Left renal cortex interstitium (tissue), 4 donors: Measurements from ENCODE around the gene CNOT4. TPM values are rescaled to one million over a fixed set of nuclear protein-coding genes. Genes with fewer than 3 reads are reported as not detected.
A peak's percentile ranks its signal among the peaks of the same experiment; 100 is the strongest.
"Not testable (repeated sequence)": the region's sequence is repeated elsewhere in the genome, so short reads cannot be mapped to it uniquely, and the experiment has no call there.

Source experiments
- DNase-seq, 4 donors: peaks; one replicate each; pipeline ENCODE4 v3.0.0-alpha.2; 2013; ENCODE audit warnings: low read depth in 4 of 4, low spot score in 2 of 4, missing footprints in 1 of 4
- polyA plus RNA-seq, 4 donors: library from polyadenylated mRNA; unstranded; fragments of 120-200 nt; gene quantifications; one replicate each; pipeline ENCODE4 v1.2.1, GENCODE V29; 2013; ENCODE audit not compliant: insufficient read length in 4 of 4

Gene CNOT4
- polyA plus RNA-seq, 4 donors: 29.2 to 35.7 (median 33.9) TPM

DNA sequence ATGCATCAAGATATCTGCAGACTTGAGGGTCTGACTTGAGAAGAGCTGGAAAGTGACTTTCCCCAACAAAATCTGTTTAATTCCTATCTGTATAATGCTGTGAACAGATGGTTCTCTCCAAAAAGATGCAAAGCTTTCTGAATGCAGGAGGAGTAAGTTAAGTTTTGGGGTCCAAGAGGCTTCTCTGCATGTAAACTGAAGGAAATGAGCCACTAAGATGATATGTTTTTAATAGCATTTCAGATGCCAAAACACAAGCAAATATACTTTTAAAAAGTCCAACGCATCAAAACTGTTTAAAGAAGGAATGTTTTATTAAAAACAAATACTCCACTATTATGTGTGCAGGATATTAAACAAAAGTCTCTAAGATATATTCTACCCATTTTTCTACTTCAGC, 139.2 kb downstream of the CNOT4 start:
- no peak for DNase-seq

DNA sequence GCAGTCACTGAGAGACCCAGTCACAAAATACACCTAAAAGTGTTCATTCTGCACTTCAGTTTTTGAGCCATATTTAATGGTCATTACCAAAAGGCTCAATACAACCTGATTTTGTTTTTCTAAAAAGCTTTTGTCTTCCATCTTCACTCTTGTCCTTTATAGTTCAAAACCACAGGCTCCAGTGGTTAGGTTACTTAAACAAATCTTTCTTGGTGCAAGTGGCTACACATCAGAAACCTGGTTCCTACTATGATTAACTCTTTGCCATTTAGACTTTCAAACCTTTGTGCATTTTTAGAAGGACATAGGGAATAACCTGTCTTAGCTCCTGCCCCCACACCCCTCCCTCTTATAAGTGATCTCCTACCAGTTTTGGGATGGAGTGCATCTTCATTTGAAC, 140.5 kb downstream of the CNOT4 start:
- DNase-seq: no peak

DNA sequence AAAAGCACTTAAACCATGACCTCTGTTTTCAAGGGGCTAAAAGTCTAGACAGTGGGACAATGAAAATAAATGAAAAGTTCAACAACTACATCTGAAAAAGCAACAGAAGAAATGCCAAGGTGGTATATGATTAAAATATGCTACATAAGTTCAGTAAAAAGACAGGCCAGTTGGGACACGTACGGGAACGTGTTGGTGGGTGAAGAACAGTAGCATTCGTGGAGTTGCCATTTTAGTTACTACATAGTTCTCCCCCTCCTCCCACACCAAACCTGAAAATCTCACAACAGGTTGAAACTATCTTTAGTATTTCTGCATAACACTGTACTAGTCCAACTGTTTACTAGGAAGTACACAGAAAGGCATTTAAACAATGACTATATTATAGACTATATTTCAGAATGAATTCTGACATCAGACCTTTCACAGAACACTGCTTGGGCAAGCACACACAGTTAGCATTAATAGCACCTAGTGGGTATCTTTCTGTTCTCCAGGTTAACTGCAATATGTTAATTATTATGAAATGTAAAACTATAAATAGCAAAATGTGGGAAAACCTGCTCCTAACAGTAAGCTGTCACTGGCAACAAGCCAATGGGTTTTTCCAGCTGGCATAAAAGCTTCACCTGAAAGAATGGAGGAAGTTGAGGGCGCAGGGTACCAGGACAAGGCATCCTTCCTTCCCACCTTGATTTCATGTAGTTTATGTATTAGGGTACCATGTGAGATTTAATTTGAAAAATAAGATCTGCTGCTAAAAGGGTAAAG, 141.3 kb downstream of the CNOT4 start:
- DNase-seq: no peak

DNA sequence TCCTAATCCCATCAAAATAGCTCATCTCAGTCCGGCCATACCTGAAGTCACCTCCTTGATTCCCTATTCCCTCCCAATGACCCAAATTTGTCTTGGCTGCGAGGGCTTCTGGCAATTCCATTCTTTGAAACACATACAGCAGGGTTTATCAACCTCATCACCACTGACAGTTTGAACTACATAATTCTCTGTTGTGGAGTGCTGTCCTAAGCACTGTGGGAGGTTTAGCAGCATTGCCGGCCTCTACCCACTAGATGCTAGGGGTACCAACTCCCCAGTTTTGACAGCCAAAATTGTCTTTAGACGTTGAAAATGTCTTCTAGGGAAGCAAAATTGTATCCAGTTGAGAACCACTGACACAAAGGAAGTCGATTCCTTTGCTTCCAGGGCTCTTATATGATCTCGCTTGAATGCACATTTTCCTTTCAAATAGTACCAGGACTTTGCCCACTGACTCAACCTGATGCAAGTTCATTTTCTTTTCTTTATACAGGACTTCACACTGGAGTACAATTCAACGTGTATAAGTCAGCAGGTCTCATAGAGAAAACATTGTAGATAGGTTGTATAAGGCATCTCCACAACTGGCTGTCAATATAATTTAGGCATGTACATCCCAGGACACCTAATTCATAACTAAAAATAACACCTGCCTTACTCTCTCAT, 142.9 kb downstream of the CNOT4 start:
- no peak for DNase-seq

DNA sequence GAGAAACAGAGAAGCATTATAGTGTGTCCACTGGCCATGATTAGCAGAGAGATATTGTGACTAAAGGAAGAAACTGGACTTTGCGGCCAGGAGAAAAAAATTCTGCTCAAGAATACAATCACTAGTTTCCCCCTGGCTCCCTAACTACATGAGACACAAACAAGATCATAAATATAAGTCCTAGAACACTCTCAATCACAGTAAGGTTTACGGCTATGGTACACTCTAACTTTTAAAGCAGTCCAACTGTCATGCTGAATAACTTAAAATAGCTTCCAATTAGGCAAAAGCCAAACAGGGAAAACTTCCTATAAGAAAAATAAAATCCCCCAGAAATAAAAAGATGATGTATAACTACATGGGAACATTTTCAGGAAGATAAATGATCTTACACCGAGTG, 144.2 kb downstream of the CNOT4 start:
- peak in 1 of 4 donors; percentile 32 for DNase-seq

DNA sequence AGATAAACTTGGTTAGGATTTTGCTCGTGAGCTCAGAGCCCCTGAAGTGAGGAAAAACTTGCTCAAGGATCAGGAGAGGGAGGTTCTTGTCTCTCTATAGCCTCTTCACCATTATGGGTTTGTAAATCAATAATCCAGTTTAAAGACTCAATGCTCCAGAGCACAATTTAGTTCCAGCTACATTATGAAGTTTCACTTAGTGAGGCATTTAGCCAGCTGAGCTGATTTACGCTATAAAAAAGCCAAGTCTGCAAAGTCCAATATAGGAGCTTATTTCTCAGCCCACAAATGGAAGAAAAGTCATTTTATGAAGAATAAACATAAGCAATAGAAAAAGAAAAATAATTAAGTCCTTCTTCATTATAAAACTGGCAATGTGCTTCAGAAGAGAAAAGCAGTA, 145.7 kb downstream of the CNOT4 start:
- DNase-seq: no peak

DNA sequence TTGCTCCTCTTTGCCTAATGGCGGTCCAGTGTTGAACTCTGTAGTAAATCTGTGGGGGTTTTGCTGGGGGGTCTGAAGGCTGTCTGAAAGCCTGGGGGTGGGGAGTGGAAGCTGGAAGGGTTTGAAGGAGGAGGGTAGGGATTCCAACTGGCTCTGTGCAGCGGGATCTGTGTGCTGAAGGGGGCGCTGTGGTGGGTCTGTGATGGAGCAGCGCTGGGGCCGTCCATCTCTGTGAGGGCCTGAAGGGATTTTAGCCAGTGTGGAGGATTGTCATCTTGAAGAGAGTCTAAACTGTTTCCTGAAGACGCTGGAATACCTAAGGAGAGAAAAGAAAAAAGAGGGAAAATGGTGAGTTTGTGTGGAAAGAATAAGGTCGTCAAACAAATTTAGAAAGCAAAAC, 147.0 kb downstream of the CNOT4 start:
- DNase-seq: no peak

DNA sequence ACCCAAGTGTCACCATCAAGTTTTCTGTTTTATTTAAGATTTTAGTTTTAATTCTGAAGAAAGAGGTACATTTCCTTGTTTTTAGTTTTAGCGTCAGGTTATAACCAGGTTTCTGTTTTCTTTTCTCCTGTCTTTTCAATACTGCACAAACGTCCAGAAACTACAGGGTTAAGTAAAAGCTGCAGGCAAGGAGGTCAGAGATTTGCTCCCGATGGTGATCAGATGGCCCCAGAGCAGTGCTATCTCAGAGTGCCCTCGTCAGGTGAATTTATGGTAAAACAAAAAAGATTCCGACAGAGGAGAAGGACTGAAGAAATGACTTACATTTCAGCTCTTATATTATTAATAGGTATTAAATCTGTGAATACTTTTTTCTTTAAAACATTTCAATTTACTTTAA, 148.1 kb downstream of the CNOT4 start:
- no peak for DNase-seq

DNA sequence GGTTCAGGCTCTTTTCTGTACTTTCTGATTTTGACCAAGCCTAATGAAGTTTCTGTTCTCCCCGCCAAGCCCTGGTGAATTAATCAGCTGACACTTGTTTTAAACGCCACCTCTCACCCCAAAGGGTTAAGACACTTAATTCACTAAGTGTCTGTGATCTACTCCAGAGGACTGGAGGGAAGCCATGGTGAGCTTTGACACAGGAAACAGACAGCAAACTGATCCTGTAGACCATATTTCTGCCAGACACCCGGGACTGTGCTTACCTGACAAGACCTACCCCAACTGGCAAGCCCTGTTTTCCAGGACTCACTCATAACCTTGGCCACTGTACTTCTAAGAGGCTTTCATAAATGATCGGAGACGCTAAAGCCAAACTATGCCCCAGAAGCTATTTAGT, 150.3 kb downstream of the CNOT4 start:
- no peak for DNase-seq

DNA sequence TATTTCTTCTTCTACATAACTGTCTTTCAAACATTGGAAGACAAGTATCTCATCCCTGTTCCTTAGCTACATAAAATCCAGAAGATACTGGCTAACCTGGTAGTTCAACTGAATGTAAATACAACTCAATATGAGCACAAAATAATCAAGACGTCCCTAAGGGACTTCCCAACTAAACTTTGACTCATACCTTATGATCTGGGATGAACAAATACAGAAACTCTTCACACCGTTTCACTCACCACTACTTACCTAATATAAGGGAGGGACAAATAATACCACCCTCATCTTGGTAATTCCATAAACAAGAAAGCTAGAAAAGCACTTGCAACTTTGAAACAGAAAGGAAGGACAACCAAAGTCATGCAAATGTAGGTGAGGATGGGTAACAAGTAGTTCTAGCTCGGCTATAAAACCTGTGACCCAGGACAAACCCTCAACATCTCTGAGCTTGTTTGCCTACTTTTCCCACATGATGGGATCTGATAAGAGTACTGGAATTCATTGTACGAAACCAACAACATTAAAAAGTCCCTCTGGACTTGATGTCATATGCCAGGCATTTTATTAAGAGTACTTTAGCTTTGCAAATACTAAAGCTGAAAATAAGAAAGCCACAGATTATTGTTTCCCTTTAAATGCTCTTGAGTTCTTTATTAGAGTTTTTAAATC, 154.4 kb downstream of the CNOT4 start:
- DNase-seq: no peak

DNA sequence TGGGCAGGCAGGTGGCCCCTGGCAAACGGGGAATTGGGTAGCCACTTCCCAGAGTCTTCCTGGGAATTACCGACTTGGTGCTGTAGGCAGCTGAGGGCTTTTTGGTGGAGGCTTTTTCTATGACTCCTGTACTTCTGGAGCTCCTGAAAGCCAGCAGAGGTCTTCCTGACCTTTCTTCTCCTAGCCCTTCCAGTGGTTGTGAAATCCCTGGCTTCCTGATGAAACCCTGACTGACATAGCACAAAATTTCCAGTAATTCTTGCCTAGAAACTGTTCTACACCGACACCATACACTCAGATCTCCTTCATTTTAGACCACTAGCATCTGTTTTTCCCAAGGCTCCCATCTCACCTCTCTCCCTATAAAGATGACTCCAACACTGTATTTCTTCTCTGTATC, 156.1 kb downstream of the CNOT4 start:
- no peak for DNase-seq

DNA sequence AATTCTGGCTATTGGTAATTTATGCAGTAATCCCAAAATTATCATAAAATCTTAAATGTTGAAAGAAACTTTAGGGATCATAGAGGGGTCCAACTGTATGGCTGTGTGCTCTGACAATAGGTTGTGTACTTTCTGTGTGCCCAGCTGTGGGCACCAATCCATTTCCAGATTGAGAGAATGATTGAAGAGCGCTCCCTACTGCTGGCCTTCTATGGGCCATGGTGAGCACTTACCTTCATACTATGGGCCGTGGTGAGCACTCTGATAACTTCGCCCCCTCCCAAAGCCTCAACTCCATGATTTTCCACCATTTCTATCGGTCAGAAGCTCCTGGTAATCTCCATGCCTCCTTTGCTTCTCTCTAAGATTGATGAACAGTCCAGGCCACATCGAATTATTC, 157.6 kb downstream of the CNOT4 start:
- DNase-seq: no peak

DNA sequence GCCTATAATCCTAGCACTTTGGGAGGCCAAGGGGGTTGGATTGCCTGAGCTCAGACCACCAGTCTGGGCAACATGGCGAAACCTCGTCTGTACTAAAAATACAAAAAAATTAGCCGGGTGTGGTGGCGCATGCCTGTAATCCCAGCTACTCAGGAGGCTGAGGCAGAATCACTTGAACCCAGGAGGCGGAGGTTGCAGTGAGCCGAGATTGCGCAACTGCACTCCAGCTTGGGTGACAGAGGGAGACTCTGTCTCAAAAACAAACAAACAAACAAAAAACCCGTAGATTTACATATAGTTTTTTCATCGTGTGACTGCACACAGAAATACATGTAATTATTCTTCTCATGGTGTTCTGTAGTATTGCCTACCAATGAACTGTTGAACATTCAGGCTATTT, 158.8 kb downstream of the CNOT4 start:
- not testable (repeated sequence) for DNase-seq

DNA sequence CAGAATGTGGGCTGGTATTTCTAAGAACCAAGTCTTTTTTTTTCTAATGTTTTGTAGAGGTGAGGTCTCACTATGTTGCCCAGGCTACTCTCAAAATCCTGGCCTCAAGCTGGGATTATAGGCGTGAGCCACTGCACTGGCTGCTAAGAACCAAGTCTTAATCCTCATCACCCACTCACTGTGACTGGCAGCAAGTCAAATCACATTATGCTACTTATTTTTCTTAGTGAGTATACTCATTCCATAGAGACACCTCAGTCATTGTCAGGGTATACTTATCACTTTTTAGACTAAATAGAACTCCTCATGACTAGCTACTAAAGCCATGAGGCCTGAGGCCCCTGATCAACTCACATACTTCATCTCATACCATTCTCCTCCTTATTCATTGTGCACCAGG, 160.2 kb downstream of the CNOT4 start:
- no peak for DNase-seq

DNA sequence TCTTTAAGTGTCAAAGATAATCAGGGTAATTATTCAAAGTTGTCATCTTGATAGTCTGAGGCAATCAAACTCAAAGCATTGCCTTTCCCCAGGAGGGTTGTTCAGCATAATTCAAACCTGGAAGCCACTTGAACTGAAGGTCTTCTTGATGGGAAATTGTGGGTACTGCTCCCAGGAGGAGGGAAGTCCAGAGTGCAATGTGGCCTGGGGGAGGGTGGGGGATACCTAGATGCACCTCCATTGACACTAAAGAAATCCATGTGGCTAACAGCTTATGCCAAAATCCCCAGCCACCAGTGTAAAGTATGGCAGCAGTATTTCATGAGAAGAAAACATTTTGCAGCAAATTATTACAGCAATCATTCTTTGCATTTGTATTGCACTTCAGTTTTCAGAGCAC, 161.4 kb downstream of the CNOT4 start:
- DNase-seq: no peak

DNA sequence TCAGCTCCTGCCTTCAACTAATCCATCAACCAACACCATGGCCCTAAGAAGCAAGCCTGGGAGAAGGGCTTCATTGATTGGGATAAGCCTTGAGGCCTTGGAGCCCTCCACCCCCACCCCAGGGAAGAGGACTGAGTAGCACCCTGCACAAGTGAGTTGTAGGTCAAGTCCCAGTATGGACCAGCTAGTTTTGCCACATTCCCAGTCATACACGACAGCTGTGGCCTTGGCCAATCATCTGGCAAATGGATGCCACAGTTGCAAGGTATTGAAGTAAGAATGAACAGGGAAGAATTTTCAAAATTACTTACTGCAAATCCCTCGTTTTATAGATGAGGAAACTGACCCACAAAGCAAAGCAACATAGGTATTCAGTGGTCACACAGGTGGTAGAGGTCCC, 166.5 kb downstream of the CNOT4 start:
- no peak for DNase-seq

DNA sequence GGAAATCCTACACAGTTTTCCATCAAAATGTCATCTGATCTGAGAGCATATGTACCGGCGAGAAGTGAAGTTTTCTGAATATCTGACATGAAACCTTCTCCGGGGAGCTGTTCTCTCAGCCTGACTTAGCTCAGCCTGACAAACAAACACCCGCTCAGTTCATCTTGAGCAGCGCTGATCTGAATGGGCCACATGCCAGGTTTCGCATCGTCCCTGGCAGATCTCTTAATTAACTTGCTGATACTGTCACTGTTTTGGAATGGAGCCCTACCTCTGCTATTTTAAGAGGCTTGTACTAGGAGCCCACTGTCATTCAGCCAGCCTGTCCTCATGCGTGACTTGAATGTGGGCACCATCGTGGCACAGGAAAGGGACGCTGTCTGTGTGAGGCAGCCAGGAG, 167.0 kb downstream of the CNOT4 start:
- DNase-seq: no peak

DNA sequence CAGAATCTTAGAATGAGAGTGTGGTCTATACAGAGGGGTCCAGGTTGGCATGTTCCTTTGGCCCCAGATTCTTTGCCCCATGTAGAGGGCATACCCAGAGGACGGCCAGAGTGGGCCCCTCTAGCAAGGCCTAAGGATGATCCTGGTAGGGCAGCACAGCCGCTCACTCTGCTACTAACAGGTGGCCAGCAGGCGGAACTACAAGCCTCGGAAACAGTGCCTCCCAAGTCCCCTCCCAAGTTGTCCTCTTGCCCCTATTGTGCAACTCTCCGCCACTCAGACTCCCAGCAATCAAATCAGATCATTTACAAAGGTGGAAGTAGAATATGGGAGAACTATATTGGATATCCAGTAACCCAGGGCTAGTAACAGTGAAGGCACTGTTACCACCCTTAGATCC, 168.9 kb downstream of the CNOT4 start:
- DNase-seq: no peak

DNA sequence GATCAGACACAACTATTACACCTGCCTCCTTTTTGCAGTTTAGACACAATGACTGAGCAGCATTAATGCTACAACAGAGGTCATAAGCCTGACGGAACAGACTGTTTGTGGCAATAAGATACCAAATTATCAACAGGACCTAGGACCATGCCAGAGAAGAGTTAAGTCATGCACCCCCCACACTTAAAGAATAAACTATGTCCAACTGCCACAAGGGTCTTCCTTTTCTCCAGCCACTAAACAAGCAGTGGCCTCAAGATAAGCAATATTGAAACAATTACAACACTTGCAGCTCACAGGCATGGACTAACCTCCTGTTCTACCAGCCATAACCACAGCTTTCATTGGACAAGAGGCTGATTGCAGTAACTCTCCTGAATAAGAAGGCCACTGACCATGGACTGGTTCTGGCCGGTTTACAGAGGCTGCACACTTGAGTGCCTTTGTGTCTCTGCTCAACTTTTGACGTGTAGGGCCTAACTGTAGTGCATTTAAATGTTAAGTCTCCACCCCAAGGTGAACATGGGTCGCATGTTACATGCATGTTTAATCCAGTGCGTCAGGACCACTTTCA, 171.8 kb downstream of the CNOT4 start:
- DNase-seq: no peak

DNA sequence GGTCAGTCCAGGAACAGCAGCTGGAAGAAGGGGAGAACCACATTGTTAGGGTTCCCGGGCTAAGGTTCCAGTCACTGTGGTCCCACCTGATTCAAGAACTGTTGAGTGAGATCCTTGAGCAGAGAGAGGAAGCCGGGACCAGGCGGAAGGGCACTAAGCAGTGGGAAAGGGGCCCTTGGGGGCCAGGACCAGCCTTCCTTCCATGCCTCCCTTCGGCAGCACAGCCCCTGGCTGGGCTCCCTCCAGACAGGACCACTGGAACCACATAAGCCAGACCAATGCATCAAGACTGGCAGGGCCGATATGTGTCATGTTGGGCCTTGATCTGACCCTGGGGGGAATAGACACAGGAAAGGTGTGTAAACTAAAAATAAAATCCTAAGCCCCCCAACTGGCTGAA, 172.4 kb downstream of the CNOT4 start:
- no peak for DNase-seq

DNA sequence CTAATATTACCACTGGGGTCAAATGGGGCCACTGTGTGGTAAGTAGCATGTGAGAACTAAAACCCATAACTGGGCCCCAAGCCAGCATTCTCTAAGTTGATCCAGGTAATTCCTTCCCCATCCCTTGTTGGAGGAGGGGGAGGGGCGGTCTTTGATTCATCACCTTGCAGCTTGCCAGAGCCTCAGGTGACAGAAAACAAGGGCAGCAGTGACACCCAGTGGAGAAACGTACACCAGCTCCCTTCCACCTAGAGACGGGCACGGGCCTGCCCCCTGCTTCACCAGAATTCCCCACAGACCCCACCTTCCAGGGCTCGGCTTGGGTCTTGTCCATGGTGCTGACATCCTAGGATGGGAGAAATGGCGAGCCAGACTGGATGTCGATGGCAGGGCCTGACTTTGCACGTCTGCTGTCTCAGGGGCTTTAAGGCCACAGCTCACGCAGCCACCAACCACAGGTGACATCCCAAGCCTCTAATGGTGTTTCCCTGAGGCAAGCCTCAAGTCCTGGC, 174.2 kb downstream of the CNOT4 start:
- DNase-seq: peak; percentile 62 to 87 (median 69)
